ENCODE results near the gene ZBED6.

The ZBED6 gene

GRCh38 chr1:203772836-203773235 lies 22.6 kb upstream of the ZBED6 start:
- no peaks in the 10 kb centered on the region for H4K20me1 ChIP-seq (ENCODE audit: control insufficient read depth, insufficient read depth, low read depth, low read length)
- H3K27me3 ChIP-seq (ENCODE audit: control insufficient read depth, low read length) = peaks cover 9% of the 10 kb centered on the region
- H3K27ac ChIP-seq (ENCODE audit: low read depth, low read length) = no peak overlapping the region

GRCh38 chr1:203776636-203777035 lies 18.8 kb upstream of the ZBED6 start:
- Histone ChIP-seq H3K9me3 (ENCODE audit: control insufficient read depth, insufficient read depth, low read length) (no peaks in the 10 kb centered on the region), H3K4me1 (ENCODE audit: control insufficient read depth, low read length) (peaks cover 10% of the 10 kb centered on the region), H3K27me3 (ENCODE audit: control insufficient read depth, low read length) (peaks cover 4% of the 10 kb centered on the region), H3K27ac (ENCODE audit: low read depth, low read length) (no peak overlapping the region), H3K79me2 (ENCODE audit: control insufficient read depth, low read length) (no peaks in the 10 kb centered on the region), H3K36me3 (ENCODE audit: control insufficient read depth, low read length) (no peaks in the 10 kb centered on the region), H3K4me2 (ENCODE audit: low read length) (no peak overlapping the region), H3K4me3 (ENCODE audit: low read length) (no peak overlapping the region), H3F3A (ENCODE audit: control insufficient read depth, insufficient read depth) (no peaks in the 10 kb centered on the region), H3K9me2 (replicated peaks; ENCODE audit: control insufficient read depth, low read length) (no peaks in the 10 kb centered on the region), H4K20me1 (ENCODE audit: control insufficient read depth, insufficient read depth, low read depth, low read length) (no peaks in the 10 kb centered on the region)
- TF ChIP-seq EZH2phosphoT487 (IDR thresholded peaks at IDR 0.05; ENCODE audit: borderline replicate concordance, low read length) = no peak
- TF ChIP-seq CTCF (IDR thresholded peaks at IDR 0.05; ENCODE audit: low read depth, low read length, poor library complexity, severe bottlenecking) = peak; percentile 15

More at GRCh38 chr1:203772836-203773235, 22.6 kb upstream of the ZBED6 start:
- Histone ChIP-seq H3K9me3 (ENCODE audit: control insufficient read depth, insufficient read depth, low read length) (no peaks in the 10 kb centered on the region), H3F3A (ENCODE audit: control insufficient read depth, insufficient read depth) (no peaks in the 10 kb centered on the region), H3K4me1 (ENCODE audit: control insufficient read depth, low read length) (peaks cover 10% of the 10 kb centered on the region), H3K36me3 (ENCODE audit: control insufficient read depth, low read length) (no peaks in the 10 kb centered on the region), H3K9me2 (replicated peaks; ENCODE audit: control insufficient read depth, low read length) (no peaks in the 10 kb centered on the region), H3K79me2 (ENCODE audit: control insufficient read depth, low read length) (no peaks in the 10 kb centered on the region), H3K4me2 (ENCODE audit: low read length) (no peak overlapping the region), H3K4me3 (ENCODE audit: low read length) (no peak overlapping the region)
- TF ChIP-seq CTCF (IDR thresholded peaks at IDR 0.05; ENCODE audit: low read depth, low read length, poor library complexity, severe bottlenecking) = no peak
- no peak for TF ChIP-seq EZH2phosphoT487 (IDR thresholded peaks at IDR 0.05; ENCODE audit: borderline replicate concordance, low read length)

GRCh38 chr1:203777596-203777995 lies 17.8 kb upstream of the ZBED6 start:
- Histone ChIP-seq H3K4me3 (ENCODE audit: low read length) (no peak overlapping the region), H3K9me3 (ENCODE audit: control insufficient read depth, insufficient read depth, low read length) (no peaks in the 10 kb centered on the region), H3K79me2 (ENCODE audit: control insufficient read depth, low read length) (no peaks in the 10 kb centered on the region), H3K4me1 (ENCODE audit: control insufficient read depth, low read length) (peaks cover 10% of the 10 kb centered on the region), H3K27me3 (ENCODE audit: control insufficient read depth, low read length) (peaks cover 4% of the 10 kb centered on the region; the same call in 1 of the 2 replicates), H3K27ac (ENCODE audit: low read depth, low read length) (no peak overlapping the region), H3F3A (ENCODE audit: control insufficient read depth, insufficient read depth) (no peaks in the 10 kb centered on the region), H3K36me3 (ENCODE audit: control insufficient read depth, low read length) (no peaks in the 10 kb centered on the region), H4K20me1 (ENCODE audit: control insufficient read depth, insufficient read depth, low read depth, low read length) (no peaks in the 10 kb centered on the region), H3K9me2 (replicated peaks; ENCODE audit: control insufficient read depth, low read length) (no peaks in the 10 kb centered on the region), H3K4me2 (ENCODE audit: low read length) (no peak overlapping the region)
- TF ChIP-seq CTCF (IDR thresholded peaks at IDR 0.05; ENCODE audit: low read depth, low read length, poor library complexity, severe bottlenecking) = no peak
- TF ChIP-seq EZH2phosphoT487 (IDR thresholded peaks at IDR 0.05; ENCODE audit: borderline replicate concordance, low read length) = no peak
